Parathyroid adenoma (tissue), 2 donors: ENCODE measurements around the gene ZNF653.

ENCODE experiments used
- H2AFZ ChIP-seq: fragments of 300-600 bp; sonication (generic); one replicate; pipeline ENCODE4 v1.7.0; 2017; ENCODE audit warnings: antibody characterized with exemption, mild to moderate bottlenecking
- H3K27ac ChIP-seq: fragments of 300-600 bp; sonication (generic); one replicate; pipeline ENCODE4 v1.7.0; 2017
- H3K27me3 ChIP-seq: fragments of 300-600 bp; sonication (generic); one replicate; pipeline ENCODE4 v1.7.0; 2017; ENCODE audit warnings: low read length; ENCODE audit not compliant: control insufficient read depth, insufficient read depth
- H3K36me3 ChIP-seq: fragments of 300-600 bp; sonication (generic); one replicate; pipeline ENCODE4 v1.7.0; 2017; ENCODE audit warnings: low read length; ENCODE audit not compliant: control insufficient read depth, insufficient read depth
- H3K4me1 ChIP-seq: fragments of 300-600 bp; sonication (generic); one replicate; pipeline ENCODE4 v1.7.0; 2017; ENCODE audit warnings: control low read depth
- H3K4me2 ChIP-seq: fragments of 300-600 bp; sonication (generic); one replicate; pipeline ENCODE4 v1.7.0; 2017; ENCODE audit warnings: low read length
- H3K4me3 ChIP-seq: fragments of 300-600 bp; sonication (generic); one replicate; pipeline ENCODE4 v1.7.0; 2017; ENCODE audit warnings: low read depth, low read length
- H3K79me2 ChIP-seq: fragments of 300-600 bp; sonication (generic); one replicate; pipeline ENCODE4 v1.7.0; 2017; ENCODE audit warnings: control low read depth
- H3K9ac ChIP-seq: fragments of 300-600 bp; sonication (generic); one replicate; pipeline ENCODE4 v1.7.0; 2017; ENCODE audit warnings: mild to moderate bottlenecking
- H3K9me3 ChIP-seq: fragments of 300-600 bp; sonication (generic); one replicate; pipeline ENCODE4 v1.7.0; 2017; ENCODE audit warnings: low read length; ENCODE audit not compliant: control insufficient read depth
- CTCF ChIP-seq: fragments of 300-600 bp; sonication (generic); IDR thresholded peaks from one replicate; pipeline ENCODE4 v1.7.0; 2017; ENCODE audit warnings: antibody characterized with exemption, mild to moderate bottlenecking
- donor health status: primary hyperparathyroidism.

The ZNF653 gene, protein sequence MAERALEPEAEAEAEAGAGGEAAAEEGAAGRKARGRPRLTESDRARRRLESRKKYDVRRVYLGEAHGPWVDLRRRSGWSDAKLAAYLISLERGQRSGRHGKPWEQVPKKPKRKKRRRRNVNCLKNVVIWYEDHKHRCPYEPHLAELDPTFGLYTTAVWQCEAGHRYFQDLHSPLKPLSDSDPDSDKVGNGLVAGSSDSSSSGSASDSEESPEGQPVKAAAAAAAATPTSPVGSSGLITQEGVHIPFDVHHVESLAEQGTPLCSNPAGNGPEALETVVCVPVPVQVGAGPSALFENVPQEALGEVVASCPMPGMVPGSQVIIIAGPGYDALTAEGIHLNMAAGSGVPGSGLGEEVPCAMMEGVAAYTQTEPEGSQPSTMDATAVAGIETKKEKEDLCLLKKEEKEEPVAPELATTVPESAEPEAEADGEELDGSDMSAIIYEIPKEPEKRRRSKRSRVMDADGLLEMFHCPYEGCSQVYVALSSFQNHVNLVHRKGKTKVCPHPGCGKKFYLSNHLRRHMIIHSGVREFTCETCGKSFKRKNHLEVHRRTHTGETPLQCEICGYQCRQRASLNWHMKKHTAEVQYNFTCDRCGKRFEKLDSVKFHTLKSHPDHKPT

GRCh38 chr19:11505504-11506100, at the start of gene ZNF653:
TSS of gene ZNF653 (minus strand) at chr19:11505839. CDS start at chr19:11505786, 53 bp downstream.
- peak within 1 kb of the TSS; percentile 94 for H3K4me2 ChIP-seq
- H3K4me1 ChIP-seq = no peaks in the 10 kb centered on the region
- H3K79me2 ChIP-seq = no peaks in the 10 kb centered on the region
- peak within 1 kb of the TSS; percentile 86 for H3K4me3 ChIP-seq
- no peak for TF ChIP-seq CTCF
- peak within 1 kb of the TSS; percentile 56 for H3K9ac ChIP-seq
- peak within 1 kb of the TSS; percentile 88 for H3K27ac ChIP-seq
- H3K27me3 ChIP-seq = no peaks in the 10 kb centered on the region
- no peaks in the 10 kb centered on the region for H3K9me3 ChIP-seq
- H3K36me3 ChIP-seq = no peaks in the 10 kb centered on the region
- peak within 1 kb of the TSS; percentile 86 for H2AFZ ChIP-seq

DNA sequence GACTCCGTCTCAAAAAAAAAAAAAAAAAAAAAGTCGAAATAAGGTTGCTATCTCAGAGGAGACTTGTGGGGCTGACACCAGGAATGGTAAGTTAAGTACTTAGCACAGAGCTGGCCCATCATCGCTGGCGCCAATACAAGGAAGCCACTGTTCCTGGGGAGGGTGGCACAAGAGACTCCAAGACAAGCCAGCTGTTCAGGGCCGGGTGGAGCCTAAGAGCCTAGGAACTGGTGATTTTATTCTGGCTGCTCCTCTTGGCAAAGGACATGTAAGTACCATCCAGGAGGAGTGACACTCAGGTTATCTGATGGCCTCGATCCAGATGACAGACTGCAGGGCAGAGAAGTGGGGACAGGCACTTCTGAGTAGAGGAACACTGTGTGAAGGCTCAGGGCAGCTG, 49.6 kb upstream of the ZNF653 start:
- H3K27ac ChIP-seq = no peak overlapping the region
- no peak for TF ChIP-seq CTCF
- peaks cover 21% of the 10 kb centered on the region for H3K79me2 ChIP-seq
- H3K36me3 ChIP-seq = no peaks in the 10 kb centered on the region
- H3K4me3 ChIP-seq = no peak overlapping the region
- H3K27me3 ChIP-seq = no peaks in the 10 kb centered on the region
- no peak overlapping the region for H3K4me2 ChIP-seq
- peaks cover 14% of the 10 kb centered on the region for H3K4me1 ChIP-seq
- H2AFZ ChIP-seq = no peak overlapping the region
- H3K9me3 ChIP-seq = no peaks in the 10 kb centered on the region
- no peak overlapping the region for H3K9ac ChIP-seq

- no peaks in the 10 kb centered on the region for H3K36me3 ChIP-seq
- no peak for TF ChIP-seq CTCF
- H3K27ac ChIP-seq = no peak overlapping the region
These were observed 48.5 kb upstream of the ZNF653 start for GRCh38 chr19:11554160-11554559.

DNA sequence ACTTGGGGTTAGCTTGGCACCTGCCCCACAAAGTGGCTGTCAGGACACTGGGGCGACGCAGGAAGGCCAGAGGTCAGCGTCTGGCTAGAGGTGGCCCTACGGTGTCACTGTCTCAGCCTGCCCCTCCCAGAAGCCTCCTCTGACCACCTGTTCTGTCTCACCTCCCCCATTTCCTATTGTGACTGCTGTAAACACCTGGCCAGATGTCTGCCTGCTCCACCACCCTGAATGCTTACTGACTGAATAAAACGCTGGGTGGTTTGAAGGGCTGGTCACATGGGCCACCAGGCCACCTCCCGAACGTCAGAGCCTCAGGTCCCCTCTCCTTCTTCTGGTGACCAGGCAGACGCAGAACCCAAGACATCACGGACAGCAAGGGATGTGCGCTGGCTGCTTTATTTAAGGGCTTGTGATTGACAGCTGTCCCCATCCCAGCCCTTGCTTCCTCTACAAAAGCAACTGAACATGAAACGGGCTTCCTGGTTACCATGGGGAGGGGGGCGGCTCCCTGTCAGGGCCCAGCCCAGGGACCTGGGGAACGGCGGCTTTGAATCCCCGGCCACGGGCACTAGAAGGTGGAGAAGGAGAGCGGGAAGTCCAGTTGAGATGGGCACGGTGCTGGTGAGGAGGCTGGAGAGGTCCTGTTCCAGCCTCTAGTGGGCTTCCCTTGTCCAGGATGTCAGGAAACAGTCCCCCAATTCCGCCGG, 47.2 kb upstream of the ZNF653 start:
- peaks cover 7% of the 10 kb centered on the region for H3K79me2 ChIP-seq
- TF ChIP-seq CTCF = no peak
- H2AFZ ChIP-seq = no peak overlapping the region
- no peak overlapping the region for H3K27ac ChIP-seq
- H3K27me3 ChIP-seq = no peaks in the 10 kb centered on the region
- peaks cover 7% of the 10 kb centered on the region for H3K4me1 ChIP-seq
- no peak overlapping the region for H3K9ac ChIP-seq
- no peak overlapping the region for H3K4me2 ChIP-seq
- H3K36me3 ChIP-seq = no peaks in the 10 kb centered on the region
- H3K9me3 ChIP-seq = no peaks in the 10 kb centered on the region
- H3K4me3 ChIP-seq = no peak overlapping the region

More at GRCh38 chr19:11554160-11554559, 48.5 kb upstream of the ZNF653 start:
- peaks cover 10% of the 10 kb centered on the region for H3K4me1 ChIP-seq
- H3K9ac ChIP-seq = no peak overlapping the region
- H3K4me2 ChIP-seq = no peak overlapping the region
- H3K9me3 ChIP-seq = no peaks in the 10 kb centered on the region
- H3K27me3 ChIP-seq = no peaks in the 10 kb centered on the region
- H2AFZ ChIP-seq = no peak overlapping the region
- H3K4me3 ChIP-seq = no peak overlapping the region
- peaks cover 18% of the 10 kb centered on the region for H3K79me2 ChIP-seq
